BJ (cell line): ENCODE measurements around the gene NOTO. TPM values are rescaled to one million over a fixed set of nuclear protein-coding genes. Genes with fewer than 3 reads are reported as not detected.

Source experiments
- CTCF ChIA-PET: fragments of 350-600 bp; formaldehyde crosslinking; extraction: SDS; loops from one replicate; lab custom pipeline; 2021; ENCODE audit warnings: antibody characterized with exemption, inconsistent platforms; lab: Yijun Ruan, JAX
- POLR2A ChIA-PET: fragments of 300-600 bp; sonication (Branson Sonifier 250); formaldehyde crosslinking; extraction: SDS; loops from one replicate; lab custom pipeline; 2021; ENCODE audit warnings: antibody characterized with exemption; lab: Charles Lee
- DNase-seq: peaks from one replicate; pipeline ENCODE4 v3.0.0-alpha.2; 2011; ENCODE audit warnings: low read depth
- H3K27me3 ChIP-seq: 2 replicates; pipeline ENCODE4 v1.6.0; 2011; ENCODE audit warnings: low read length; ENCODE audit not compliant: control insufficient read depth, insufficient read depth
- H3K36me3 ChIP-seq: 2 replicates; pipeline ENCODE4 v1.5.1; 2011; ENCODE audit warnings: low read length; ENCODE audit not compliant: control insufficient read depth, insufficient read depth
- H3K4me3 ChIP-seq: 2 replicates; pipeline ENCODE4 v1.5.1; 2011; ENCODE audit warnings: low read depth, mild to moderate bottlenecking, control low read depth, low read length
- polyA plus RNA-seq: library from polyadenylated mRNA; depleted of rRNA; stranded (reverse); fragments of >200 nt; gene quantifications from 2 replicates; pipeline ENCODE4 v1.2.3, GENCODE V29; 2011
- TF ChIP-seq, protein P1 (sequence below): IDR thresholded peaks from 2 replicates; pipeline ENCODE4 v1.5.1; 2011; ENCODE audit warnings: low read depth, mild to moderate bottlenecking, control low read depth, inconsistent platforms, low read length, moderate library complexity; ENCODE audit not compliant: insufficient read depth

NOTO gene
- polyA plus RNA-seq, 1 experiment, result not detected

DNA sequence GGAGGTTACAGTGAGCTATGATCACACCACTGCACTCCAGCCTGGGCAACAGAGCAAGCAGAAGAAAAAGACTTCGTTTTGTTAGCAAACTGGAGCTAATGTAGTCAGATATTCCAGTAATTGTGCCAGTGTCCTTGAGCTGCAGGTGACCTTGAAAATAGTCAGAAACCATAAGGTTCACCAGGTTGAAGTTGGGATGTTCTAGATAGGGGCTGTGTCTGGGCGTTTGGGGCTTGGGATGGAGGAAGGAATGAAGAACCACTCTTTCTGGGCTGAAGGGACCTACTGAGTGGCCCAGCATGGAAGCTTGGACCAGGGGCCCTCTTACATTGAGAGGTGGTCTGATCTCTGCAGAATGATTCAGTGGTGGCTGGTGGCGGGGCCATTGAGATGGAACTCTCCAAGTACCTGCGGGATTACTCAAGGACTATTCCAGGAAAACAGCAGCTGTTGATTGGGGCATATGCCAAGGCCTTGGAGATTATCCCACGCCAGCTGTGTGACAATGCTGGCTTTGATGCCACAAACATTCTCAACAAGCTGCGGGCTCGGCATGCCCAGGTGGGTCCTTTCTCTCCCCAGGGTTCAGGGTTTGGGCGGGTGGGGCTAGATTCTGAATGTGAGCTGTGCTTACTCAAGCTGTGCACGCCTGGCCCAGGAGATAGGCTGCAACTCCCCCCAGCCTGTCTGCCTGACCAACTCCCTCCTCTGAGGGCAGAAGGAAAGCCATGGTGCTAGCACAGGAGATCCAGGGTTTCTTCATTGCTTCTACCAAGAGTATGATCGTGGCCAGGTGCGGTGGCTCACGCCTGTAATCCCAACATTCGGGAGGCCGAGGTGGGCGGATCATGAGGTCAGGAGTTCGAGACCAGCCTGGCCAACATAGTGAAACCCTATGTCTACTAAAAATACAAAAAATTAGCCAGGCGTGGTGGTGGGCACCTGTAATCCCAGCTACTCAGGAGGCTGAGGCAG is 48.8 kb downstream of the NOTO start:
- no peak for DNase-seq
- TF ChIP-seq, protein P1, sequence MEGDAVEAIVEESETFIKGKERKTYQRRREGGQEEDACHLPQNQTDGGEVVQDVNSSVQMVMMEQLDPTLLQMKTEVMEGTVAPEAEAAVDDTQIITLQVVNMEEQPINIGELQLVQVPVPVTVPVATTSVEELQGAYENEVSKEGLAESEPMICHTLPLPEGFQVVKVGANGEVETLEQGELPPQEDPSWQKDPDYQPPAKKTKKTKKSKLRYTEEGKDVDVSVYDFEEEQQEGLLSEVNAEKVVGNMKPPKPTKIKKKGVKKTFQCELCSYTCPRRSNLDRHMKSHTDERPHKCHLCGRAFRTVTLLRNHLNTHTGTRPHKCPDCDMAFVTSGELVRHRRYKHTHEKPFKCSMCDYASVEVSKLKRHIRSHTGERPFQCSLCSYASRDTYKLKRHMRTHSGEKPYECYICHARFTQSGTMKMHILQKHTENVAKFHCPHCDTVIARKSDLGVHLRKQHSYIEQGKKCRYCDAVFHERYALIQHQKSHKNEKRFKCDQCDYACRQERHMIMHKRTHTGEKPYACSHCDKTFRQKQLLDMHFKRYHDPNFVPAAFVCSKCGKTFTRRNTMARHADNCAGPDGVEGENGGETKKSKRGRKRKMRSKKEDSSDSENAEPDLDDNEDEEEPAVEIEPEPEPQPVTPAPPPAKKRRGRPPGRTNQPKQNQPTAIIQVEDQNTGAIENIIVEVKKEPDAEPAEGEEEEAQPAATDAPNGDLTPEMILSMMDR, result no peak
- H3K27me3 ChIP-seq, result no peaks in the 10 kb centered on the region
- POLR2A ChIA-PET, result no interaction called here
- CTCF ChIA-PET, result no interaction called here
- no peak overlapping the region for H3K4me3 ChIP-seq
- peaks cover 39% of the 10 kb centered on the region for H3K36me3 ChIP-seq

DNA sequence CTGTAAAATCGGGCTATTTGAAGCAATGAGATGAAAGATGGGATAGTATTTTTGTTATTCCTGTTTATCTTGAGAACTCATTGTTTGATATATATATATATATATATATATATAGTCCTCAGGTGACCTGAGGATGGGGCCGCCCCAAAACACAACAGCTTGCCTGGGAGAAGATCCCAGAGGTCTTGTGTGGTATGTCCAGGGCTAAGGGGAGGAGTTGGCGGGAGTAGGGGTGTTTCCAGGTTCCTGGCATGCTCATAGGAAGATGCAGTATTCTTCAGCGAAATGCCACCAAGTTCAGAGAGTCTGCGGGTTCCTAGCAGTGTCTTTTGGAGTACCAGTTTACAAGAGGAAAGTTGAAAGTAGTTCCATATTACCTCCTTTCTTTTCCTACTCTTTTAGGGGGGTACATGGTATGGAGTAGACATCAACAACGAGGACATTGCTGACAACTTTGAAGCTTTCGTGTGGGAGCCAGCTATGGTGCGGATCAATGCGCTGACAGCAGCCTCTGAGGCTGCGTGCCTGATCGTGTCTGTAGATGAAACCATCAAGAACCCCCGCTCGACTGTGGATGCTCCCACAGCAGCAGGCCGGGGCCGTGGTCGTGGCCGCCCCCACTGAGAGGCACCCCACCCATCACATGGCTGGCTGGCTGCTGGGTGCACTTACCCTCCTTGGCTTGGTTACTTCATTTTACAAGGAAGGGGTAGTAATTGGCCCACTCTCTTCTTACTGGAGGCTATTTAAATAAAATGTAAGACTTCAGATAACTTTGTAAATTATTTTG is 50.1 kb downstream of the NOTO start:
- no peak for DNase-seq
- TF ChIP-seq, protein P1, result no peak
- Histone ChIP-seq H3K36me3 (peaks cover 37% of the 10 kb centered on the region), H3K4me3 (no peak overlapping the region), H3K27me3 (no peaks in the 10 kb centered on the region)
- ChIA-PET CTCF (interaction anchor here (0.6 to 2.1 kb wide), 2 partner anchors 18 to 158 kb away, joined by 4 to 5 read pairs; no protein-coding TSS in a partner anchor), POLR2A (no interaction called here)

DNA sequence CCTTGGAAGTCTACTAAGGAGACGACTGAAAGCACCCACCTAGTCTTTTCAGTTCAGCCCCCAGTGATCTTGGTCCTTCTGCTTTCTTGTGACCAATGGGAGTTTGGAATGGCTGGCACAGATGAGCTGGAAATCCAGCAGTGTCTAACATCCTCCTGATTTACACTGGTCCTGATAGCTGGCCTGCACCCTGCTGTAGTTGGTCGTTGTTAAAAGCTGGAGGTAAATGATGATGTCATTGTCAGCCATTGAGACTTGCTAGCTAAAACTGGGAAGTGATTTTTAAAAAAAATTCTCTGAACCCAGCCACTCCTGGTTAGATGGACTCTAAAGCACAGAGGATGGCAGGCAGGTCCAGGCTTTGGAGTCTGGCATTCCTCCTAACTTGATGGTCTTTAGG is 51.0 kb downstream of the NOTO start:
- no peak for DNase-seq
- Histone ChIP-seq H3K4me3 (no peak overlapping the region), H3K36me3 (peaks cover 30% of the 10 kb centered on the region), H3K27me3 (no peaks in the 10 kb centered on the region)
- ChIA-PET POLR2A (no interaction called here), CTCF (interaction anchor here (0.5 to 2.1 kb wide), 2 partner anchors 17 to 924 kb away, joined by 4 to 5 read pairs; no protein-coding TSS in a partner anchor)
- TF ChIP-seq, protein P1, result no peak

DNA sequence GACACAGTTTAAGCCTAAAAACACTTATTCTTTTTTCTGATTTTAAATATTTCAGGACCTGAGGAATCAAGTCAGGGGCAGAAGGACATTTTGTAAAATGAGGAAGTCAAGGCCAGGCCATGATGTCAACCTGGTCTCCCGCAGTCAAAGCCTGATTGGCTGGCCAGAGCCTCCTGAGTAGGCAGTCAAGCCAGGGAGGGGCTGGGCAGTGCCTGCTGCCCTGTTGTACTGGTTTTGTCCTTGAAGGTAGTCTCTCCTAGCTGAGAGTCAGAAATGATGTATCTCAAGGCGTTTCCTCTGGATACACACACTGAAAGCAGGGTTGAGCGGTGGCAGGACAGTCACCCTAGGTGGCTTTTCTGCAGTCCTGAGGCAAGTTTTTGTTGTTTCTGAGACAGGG is 51.5 kb downstream of the NOTO start:
- DNase-seq, result no peak
- TF ChIP-seq, protein P1, result no peak
- no peaks in the 10 kb centered on the region for H3K27me3 ChIP-seq
- peaks cover 27% of the 10 kb centered on the region for H3K36me3 ChIP-seq
- CTCF ChIA-PET, result interaction anchor here (0.5 to 2.1 kb wide), 2 partner anchors 16 to 924 kb away, joined by 4 to 5 read pairs; no protein-coding TSS in a partner anchor
- POLR2A ChIA-PET, result no interaction called here
- H3K4me3 ChIP-seq, result no peak overlapping the region
